ENCODE measurements around the gene CELF3.

Gene CELF3

DNA sequence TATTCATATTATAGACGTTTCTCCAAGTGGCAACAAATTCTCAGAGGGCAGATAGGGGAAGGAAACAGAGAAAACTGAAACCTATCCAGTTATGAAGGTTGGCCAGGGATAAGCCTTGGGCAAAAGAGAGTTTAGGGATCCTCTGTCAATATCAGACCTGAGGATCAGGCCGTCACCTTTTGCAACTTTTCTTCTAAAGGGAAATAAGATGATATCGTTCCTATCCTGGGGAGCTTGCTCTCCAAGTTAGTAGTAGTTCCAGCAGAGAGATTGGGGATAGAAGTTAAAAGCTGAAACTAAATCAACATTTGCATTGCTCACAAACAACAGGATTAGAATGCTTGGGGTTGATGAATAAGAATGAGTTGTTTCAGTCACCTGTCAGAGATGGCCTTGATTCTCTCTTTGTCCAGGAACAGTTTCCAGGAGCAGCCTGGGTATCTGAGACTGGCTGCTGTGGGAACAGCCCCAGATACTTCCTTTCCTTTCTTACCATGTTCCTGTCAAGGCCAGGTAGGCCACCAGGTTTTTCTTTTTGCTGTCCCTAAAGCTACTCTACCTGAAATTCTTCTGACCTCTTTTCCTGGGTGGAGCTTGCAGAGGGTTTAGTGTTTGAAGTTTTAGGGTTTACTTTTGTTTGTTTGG, 7.2 kb upstream of the CELF3 start:
- no peak for TF ChIP-seq REST (IDR thresholded peaks at IDR 0.05; ENCODE audit: insufficient read depth in 1 of 2, low read depth in 2 of 2, low read length in 2 of 2)
- TF ChIP-seq FOXP2 (optimal IDR thresholded peaks at IDR 0.05; ENCODE audit: borderline replicate concordance, extremely low read depth, extremely low read length, insufficient read depth): no peak
- TF ChIP-seq SIN3A (IDR thresholded peaks at IDR 0.05; ENCODE audit: borderline replicate concordance, insufficient read depth, low read length): no peak
- no peak for TF ChIP-seq POLR2AphosphoS5 (IDR thresholded peaks at IDR 0.05; ENCODE audit: low read depth, low read length)
- TF ChIP-seq TAF1 (IDR thresholded peaks at IDR 0.05; ENCODE audit: borderline replicate concordance, insufficient read depth, low read length): no peak

DNA sequence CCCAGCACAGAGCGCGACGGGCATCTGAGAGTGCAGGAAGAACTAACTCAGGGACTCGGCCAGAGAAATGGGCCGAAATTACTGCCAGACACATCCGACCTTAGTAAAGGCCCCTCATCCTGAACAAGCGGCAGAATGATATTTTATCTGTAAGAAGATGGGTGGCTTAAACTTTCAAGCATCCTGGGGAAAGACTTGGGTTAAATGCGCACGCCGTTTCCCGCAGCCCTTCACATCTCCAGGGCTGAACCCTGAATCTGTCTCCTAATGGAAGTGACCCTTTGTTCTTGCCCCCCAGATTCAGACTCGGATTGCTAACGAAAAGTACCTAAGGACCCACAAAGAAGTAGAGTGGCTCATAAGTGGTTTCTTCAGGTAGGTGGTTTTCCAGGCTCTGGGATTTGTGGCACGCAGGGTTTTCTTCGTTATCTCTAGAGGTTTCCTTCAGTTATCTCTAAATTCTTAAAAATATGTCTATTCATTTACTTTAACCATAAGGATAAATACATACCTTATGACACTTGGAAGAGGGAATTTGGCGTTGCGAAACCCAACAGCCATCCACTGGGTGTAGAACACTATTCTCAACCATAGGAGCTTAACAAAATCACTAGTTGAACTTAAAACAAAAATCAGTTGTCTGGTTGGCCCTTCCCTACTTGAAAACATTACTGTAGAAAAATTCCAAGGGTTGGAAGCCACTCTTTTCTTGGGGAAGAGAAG, 5.3 kb upstream of the CELF3 start:
- TF ChIP-seq REST (IDR thresholded peaks at IDR 0.05; ENCODE audit: insufficient read depth in 1 of 2, low read depth in 2 of 2, low read length in 2 of 2) (no peak), FOXP2 (optimal IDR thresholded peaks at IDR 0.05; ENCODE audit: borderline replicate concordance, extremely low read depth, extremely low read length, insufficient read depth) (no peak), POLR2AphosphoS5 (IDR thresholded peaks at IDR 0.05; ENCODE audit: low read depth, low read length) (no peak), SIN3A (IDR thresholded peaks at IDR 0.05; ENCODE audit: borderline replicate concordance, insufficient read depth, low read length) (no peak), TAF1 (IDR thresholded peaks at IDR 0.05; ENCODE audit: borderline replicate concordance, insufficient read depth, low read length) (no peak)

DNA sequence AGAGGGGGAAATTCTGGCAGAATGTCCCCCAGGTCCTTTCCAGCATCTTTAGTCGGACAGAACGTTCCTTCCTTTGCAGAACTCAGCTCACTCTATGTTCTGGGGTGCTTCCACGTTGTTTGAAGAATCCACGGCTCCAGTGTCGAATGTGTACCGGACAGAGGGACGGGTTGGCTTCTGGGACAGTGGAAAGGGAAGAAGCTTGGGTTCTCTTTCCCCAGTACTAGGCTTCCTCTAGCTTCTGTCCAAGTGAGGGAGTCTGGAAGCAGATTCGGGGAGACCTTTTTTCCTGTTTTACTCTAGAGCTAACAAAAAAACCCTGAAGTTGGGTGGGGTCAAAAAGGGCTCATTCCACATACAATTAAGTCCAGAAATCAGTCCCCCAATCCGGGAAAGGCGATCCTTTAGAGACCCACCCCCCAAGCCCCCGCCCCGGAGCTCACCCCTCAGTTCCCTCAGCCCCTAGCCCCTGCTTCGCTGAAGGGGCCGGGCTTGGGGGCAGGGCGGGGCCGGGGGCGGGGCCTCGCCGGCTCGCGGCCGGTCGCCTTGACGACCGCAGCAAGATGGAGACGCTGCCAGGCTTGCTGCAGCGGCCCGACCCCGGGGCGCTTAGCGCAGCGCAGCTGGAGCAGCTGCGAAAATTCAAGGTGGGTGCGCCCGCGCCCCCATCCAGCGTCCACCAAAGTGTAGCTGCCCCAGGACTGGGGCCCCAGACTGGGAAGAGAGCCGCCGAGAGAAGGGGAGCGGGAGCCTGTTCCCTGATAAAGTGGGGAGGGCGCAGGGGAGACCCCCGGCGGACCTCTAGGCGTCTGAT, 4.6 kb upstream of the CELF3 start, which contains the start of gene RIIAD1:
RIIAD1 (plus strand) TSS at position 549 of the 814 bp plus-strand sequence; CDS start at position 564, 15 bp downstream.
- TF ChIP-seq TAF1 (IDR thresholded peaks at IDR 0.05; ENCODE audit: borderline replicate concordance, insufficient read depth, low read length) (no peak), REST (IDR thresholded peaks at IDR 0.05; ENCODE audit: insufficient read depth in 1 of 2, low read depth in 2 of 2, low read length in 2 of 2) (no peak), POLR2AphosphoS5 (IDR thresholded peaks at IDR 0.05; ENCODE audit: low read depth, low read length) (no peak), SIN3A (IDR thresholded peaks at IDR 0.05; ENCODE audit: borderline replicate concordance, insufficient read depth, low read length) (no peak), FOXP2 (optimal IDR thresholded peaks at IDR 0.05; ENCODE audit: borderline replicate concordance, extremely low read depth, extremely low read length, insufficient read depth) (no peak)

GRCh38 chr1:151720554-151720953, 4.0 kb upstream of the CELF3 start:
- TF ChIP-seq FOXP2 (optimal IDR thresholded peaks at IDR 0.05; ENCODE audit: borderline replicate concordance, extremely low read depth, extremely low read length, insufficient read depth): no peak

DNA sequence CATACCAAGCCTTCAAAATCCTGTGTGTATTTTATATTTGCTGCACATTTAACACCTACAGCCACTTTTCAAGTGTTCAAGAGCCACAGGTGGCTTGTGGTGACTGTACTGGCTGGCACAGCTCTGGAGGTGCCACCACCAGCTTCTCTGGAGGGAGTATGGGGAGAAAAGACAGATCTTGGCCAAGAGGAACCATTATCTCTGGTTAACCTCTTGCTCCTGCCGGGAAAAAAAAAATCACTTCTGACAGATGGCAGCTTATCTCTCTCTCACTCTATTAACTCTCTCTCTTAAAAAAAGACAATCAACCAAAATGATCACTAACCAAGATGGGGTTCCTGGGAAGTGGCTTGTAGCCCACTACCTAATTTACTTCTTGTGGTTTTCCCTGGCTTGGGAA, 3.5 kb upstream of the CELF3 start:
- TF ChIP-seq REST (IDR thresholded peaks at IDR 0.05; ENCODE audit: insufficient read depth in 1 of 2, low read depth in 2 of 2, low read length in 2 of 2) (no peak), TAF1 (IDR thresholded peaks at IDR 0.05; ENCODE audit: borderline replicate concordance, insufficient read depth, low read length) (no peak), FOXP2 (optimal IDR thresholded peaks at IDR 0.05; ENCODE audit: borderline replicate concordance, extremely low read depth, extremely low read length, insufficient read depth) (no peak), SIN3A (IDR thresholded peaks at IDR 0.05; ENCODE audit: borderline replicate concordance, insufficient read depth, low read length) (no peak), POLR2AphosphoS5 (IDR thresholded peaks at IDR 0.05; ENCODE audit: low read depth, low read length) (no peak)

Data from PFSK-1 (cell line).